GM23248 (cell line): ENCODE measurements around the gene CACNB4. TPM values are rescaled to one million over a fixed set of nuclear protein-coding genes. Genes with fewer than 3 reads are reported as not detected.

Experiments
- DNase-seq: peaks from one replicate; pipeline ENCODE4 v3.0.0-alpha.2; 2015
- H2AFZ ChIP-seq: fragments of 200-600 bp; sonication (generic); 2 replicates; pipeline ENCODE4 v1.6.1; 2016; ENCODE audit warnings: antibody characterized with exemption
- H3F3A ChIP-seq: fragments of 200-600 bp; sonication (generic); 2 replicates; pipeline ENCODE4 v1.6.1; 2016; ENCODE audit warnings: mild to moderate bottlenecking, antibody characterized with exemption, mixed run types; ENCODE audit not compliant: insufficient read depth
- H3K27ac ChIP-seq: fragments of 200-600 bp; sonication (generic); 2 replicates; pipeline ENCODE4 v1.5.1; 2016; ENCODE audit warnings: mild to moderate bottlenecking
- H3K27me3 ChIP-seq: fragments of 200-600 bp; sonication (generic); replicated peaks from 2 replicates; pipeline ENCODE4 v1.6.1; 2016; ENCODE audit warnings: mild to moderate bottlenecking; ENCODE audit not compliant: insufficient read depth
- H3K36me3 ChIP-seq: fragments of 200-600 bp; sonication (generic); 2 replicates; pipeline ENCODE4 v1.6.1; 2016; ENCODE audit warnings: low read depth, mild to moderate bottlenecking
- H3K4me1 ChIP-seq: fragments of 200-600 bp; sonication (generic); 2 replicates; pipeline ENCODE4 v1.6.1; 2016; ENCODE audit warnings: mild to moderate bottlenecking; ENCODE audit not compliant: insufficient read depth
- H3K4me2 ChIP-seq: fragments of 200-600 bp; sonication (generic); one replicate; pipeline ENCODE4 v1.6.1; 2016; ENCODE audit warnings: mild to moderate bottlenecking; ENCODE audit not compliant: unreplicated experiment
- H3K4me3 ChIP-seq: fragments of 200-600 bp; sonication (generic); 2 replicates; pipeline ENCODE4 v1.5.1; 2016; ENCODE audit warnings: mild to moderate bottlenecking
- H3K79me2 ChIP-seq: fragments of 200-600 bp; sonication (generic); 2 replicates; pipeline ENCODE4 v1.6.1; 2016; ENCODE audit warnings: mild to moderate bottlenecking; ENCODE audit not compliant: insufficient read depth
- H3K9ac ChIP-seq: fragments of 200-600 bp; sonication (generic); 2 replicates; pipeline ENCODE4 v1.6.1; 2016; ENCODE audit warnings: mild to moderate bottlenecking
- H3K9me2 ChIP-seq: fragments of 200-600 bp; sonication (generic); 2 replicates; pipeline ENCODE4 v1.6.1; 2016; ENCODE audit warnings: mixed run types, mild to moderate bottlenecking, moderate library complexity; ENCODE audit not compliant: insufficient read depth
- H3K9me3 ChIP-seq: fragments of 200-600 bp; sonication (generic); one replicate; pipeline ENCODE4 v1.6.1; 2017; ENCODE audit warnings: low read depth
- H4K20me1 ChIP-seq: fragments of 200-600 bp; sonication (generic); 2 replicates; pipeline ENCODE4 v1.6.0; 2016; ENCODE audit not compliant: insufficient read depth
- EZH2 ChIP-seq: fragments of 200-600 bp; sonication (generic); IDR thresholded peaks from 2 replicates; pipeline ENCODE4 v1.6.1; 2018; ENCODE audit warnings: antibody characterized with exemption, mild to moderate bottlenecking; ENCODE audit not compliant: insufficient read depth, poor library complexity, severe bottlenecking
- EZH2phosphoT487 ChIP-seq: fragments of 200-600 bp; sonication (generic); IDR thresholded peaks from 2 replicates; pipeline ENCODE4 v1.6.1; 2018; ENCODE audit warnings: antibody characterized with exemption, moderate library complexity, mild to moderate bottlenecking, low read depth; ENCODE audit not compliant: insufficient read depth
- WGBS, 2 experiments: methylation state at CpG; one replicate each; pipeline ENCODE4 v1.1.6; 2015 to 2017; ENCODE audit warnings: low lambda C conversion rate in 2 of 2, low coverage in 1 of 2; ENCODE audit errors: missing lambda C conversion rate in 2 of 2; 5-methylcytosine and 5-hydroxymethylcytosine counted together
- in situ Hi-C: fragments of 300-500 bp; cut with MboI; formaldehyde crosslinking; loops from 2 replicates; pipeline ENCODE4 v1.15.0; 2020
- polyA plus RNA-seq: library from polyadenylated mRNA; unstranded; fragments of >200 nt; fragmentation: Nextera tagmentation; extraction: Ambion mirVana; gene quantifications from 2 replicates; pipeline ENCODE4 v1.2.1, GENCODE V29; 2016
- total RNA-seq: library from RNA; depleted of rRNA; stranded (reverse); fragments of >200 nt; shearing (Covaris generic); gene quantifications from 2 replicates; pipeline ENCODE4 v1.2.3, GENCODE V29; 2014

The CACNB4 gene
- total and polyA plus RNA-seq, 2 experiments from 2014 or later, result 0.05 to 0.11 TPM

- no peak overlapping the region for H3K4me2 ChIP-seq
- no peaks in the 10 kb centered on the region for H3K4me1 ChIP-seq
- H4K20me1 ChIP-seq, result no peaks in the 10 kb centered on the region
- no peak for DNase-seq
- H3K4me3 ChIP-seq, result no peak overlapping the region
- no peaks in the 10 kb centered on the region for H3K36me3 ChIP-seq
- no peaks in the 10 kb centered on the region for H3K79me2 ChIP-seq
- H3K9ac ChIP-seq, result no peak overlapping the region
- H3K27me3 ChIP-seq, result no peaks in the 10 kb centered on the region; the same call in 1 of the 2 replicates
- no peaks in the 10 kb centered on the region for H3F3A ChIP-seq
- TF ChIP-seq EZH2 (no peak), EZH2phosphoT487 (no peak)
- H3K9me3 ChIP-seq, result no peaks in the 10 kb centered on the region
- H3K9me2 ChIP-seq, result no peaks in the 10 kb centered on the region
- WGBS, 2 experiments, result 63 to 65% methylated on average over 5 of the region's 5 CpGs
- in situ Hi-C loops, result no loop called here
- no peak overlapping the region for H2AFZ ChIP-seq
- H3K27ac ChIP-seq, result no peak overlapping the region
Observed at GRCh38 chr2:151869291-151869690, 229.6 kb downstream of the CACNB4 start.

- Histone ChIP-seq H3K4me1 (no peaks in the 10 kb centered on the region), H3K4me2 (no peak overlapping the region), H3K79me2 (no peaks in the 10 kb centered on the region), H3F3A (no peaks in the 10 kb centered on the region), H3K9me3 (no peaks in the 10 kb centered on the region), H3K27me3 (no peaks in the 10 kb centered on the region; the same call in 1 of the 2 replicates), H2AFZ (no peak overlapping the region), H3K9ac (no peak overlapping the region), H3K36me3 (no peaks in the 10 kb centered on the region), H3K9me2 (no peaks in the 10 kb centered on the region), H4K20me1 (no peaks in the 10 kb centered on the region), H3K27ac (no peak overlapping the region), H3K4me3 (no peak overlapping the region)
- 61 to 69% methylated on average over 5 of the region's 5 CpGs for WGBS, 2 experiments
- TF ChIP-seq EZH2phosphoT487, result no peak
- in situ Hi-C loops, result no loop called here
- no peak for DNase-seq
Observed at GRCh38 chr2:151862700-151863099, 236.1 kb downstream of the CACNB4 start.

- H3K4me2 ChIP-seq, result no peak overlapping the region
- in situ Hi-C loops, result no loop called here
Observed at GRCh38 chr2:151861174-151861573, 237.7 kb downstream of the CACNB4 start.

GRCh38 chr2:151860613-151861146 lies 238.2 kb downstream of the CACNB4 start:
- in situ Hi-C loops, result no loop called here
- Histone ChIP-seq H3K9me2 (no peaks in the 10 kb centered on the region), H3K4me1 (no peaks in the 10 kb centered on the region), H3F3A (no peaks in the 10 kb centered on the region), H3K27me3 (no peaks in the 10 kb centered on the region; the same call in 1 of the 2 replicates), H3K79me2 (no peaks in the 10 kb centered on the region), H3K4me2 (no peak overlapping the region), H3K9me3 (no peaks in the 10 kb centered on the region), H3K9ac (no peak overlapping the region), H4K20me1 (no peaks in the 10 kb centered on the region), H3K4me3 (no peak overlapping the region), H3K36me3 (no peaks in the 10 kb centered on the region), H2AFZ (no peak overlapping the region), H3K27ac (no peak overlapping the region)
- no peak for DNase-seq
- WGBS, 2 experiments, result 64 to 68% methylated on average over 5 of the region's 5 CpGs
- no peak for TF ChIP-seq EZH2
- TF ChIP-seq EZH2phosphoT487, result no peak

More at GRCh38 chr2:151861174-151861573, 237.7 kb downstream of the CACNB4 start:
- no peaks in the 10 kb centered on the region for H3K79me2 ChIP-seq
- no peaks in the 10 kb centered on the region for H3K9me2 ChIP-seq
- H3K27me3 ChIP-seq, result no peaks in the 10 kb centered on the region; the same call in 1 of the 2 replicates
- no peak overlapping the region for H3K9ac ChIP-seq
- H3K4me1 ChIP-seq, result no peaks in the 10 kb centered on the region
- no peak for DNase-seq
- H3K27ac ChIP-seq, result no peak overlapping the region
- no peaks in the 10 kb centered on the region for H3K9me3 ChIP-seq
- no peaks in the 10 kb centered on the region for H3F3A ChIP-seq
- TF ChIP-seq EZH2 (no peak), EZH2phosphoT487 (no peak)
- no peak overlapping the region for H3K4me3 ChIP-seq
- H3K36me3 ChIP-seq, result no peaks in the 10 kb centered on the region
- H4K20me1 ChIP-seq, result no peaks in the 10 kb centered on the region
- WGBS, 2 experiments, result 68 to 72% methylated on average over 4 of the region's 4 CpGs
- H2AFZ ChIP-seq, result no peak overlapping the region

GRCh38 chr2:151860210-151860609 lies 238.6 kb downstream of the CACNB4 start:
- no peak for DNase-seq
- Histone ChIP-seq H3K9me2 (no peaks in the 10 kb centered on the region), H3K4me1 (no peaks in the 10 kb centered on the region), H3K9me3 (no peaks in the 10 kb centered on the region), H3K4me3 (no peak overlapping the region), H4K20me1 (no peaks in the 10 kb centered on the region), H3K9ac (no peak overlapping the region), H3F3A (no peaks in the 10 kb centered on the region), H3K36me3 (no peaks in the 10 kb centered on the region), H2AFZ (no peak overlapping the region), H3K27me3 (no peaks in the 10 kb centered on the region; the same call in 1 of the 2 replicates), H3K4me2 (no peak overlapping the region), H3K27ac (no peak overlapping the region), H3K79me2 (no peaks in the 10 kb centered on the region)
- TF ChIP-seq EZH2 (no peak), EZH2phosphoT487 (no peak)
- in situ Hi-C loops, result no loop called here
- 13 to 24% methylated on average over 4 of the region's 4 CpGs for WGBS, 2 experiments
